ENCODE data around the gene SNX13. TPM values are rescaled to one million over a fixed set of nuclear protein-coding genes. Genes with fewer than 3 reads are reported as not detected.

The SNX13 gene
- total and polyA plus RNA-seq, 9 of the 15 experiments (the other 6 are each of a cell fraction or from before 2014, with no cell fraction given) = 5.6 to 33.2 (median 25.4) TPM

DNA sequence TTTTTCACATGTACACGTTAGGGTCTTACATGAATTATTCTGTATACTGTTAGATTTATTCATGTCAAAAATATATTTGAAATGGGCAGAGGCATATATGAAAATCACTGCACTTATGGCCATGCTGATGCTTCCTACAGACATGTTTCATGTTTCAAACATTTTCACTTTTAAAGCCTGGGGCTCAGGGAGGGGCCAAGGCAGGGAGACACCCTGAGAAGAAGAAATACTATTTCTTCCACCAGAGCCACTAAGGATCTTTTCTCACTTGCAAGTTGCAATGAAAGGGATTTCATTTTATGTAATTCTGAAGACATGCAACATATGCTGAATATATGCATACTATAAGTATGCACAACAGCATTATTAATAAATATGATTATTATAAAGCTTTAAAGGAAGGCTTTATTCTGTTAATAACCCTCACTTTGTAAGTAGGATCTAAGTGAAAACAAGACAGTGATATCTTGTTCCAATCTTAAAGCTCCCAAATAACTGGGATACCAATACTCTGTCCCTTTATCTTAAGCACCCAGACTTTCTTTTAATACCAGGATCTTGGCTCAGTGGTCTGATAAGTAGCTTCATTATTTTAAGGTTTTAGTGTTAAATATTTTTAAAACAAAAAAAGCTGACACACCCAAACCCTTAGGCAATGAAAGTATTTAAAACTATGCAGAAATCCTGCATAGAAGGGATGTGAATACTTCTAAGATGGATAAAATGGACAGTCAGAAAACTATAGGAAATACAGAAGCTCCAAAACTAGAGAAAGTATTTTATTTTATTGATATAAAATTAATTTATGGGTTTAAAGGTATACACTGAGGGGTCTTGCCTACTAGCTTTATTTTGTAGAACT, 148.0 kb downstream of the SNX13 start:
- no TSS peak for BruUV-seq (replicated peaks)
- no peaks in the 10 kb centered on the region for H3K9me1 ChIP-seq (ENCODE audit: control insufficient read depth, insufficient read depth, low read length)
- H3K4me1 ChIP-seq (replicated peaks in 1 of 2; ENCODE audit: control insufficient read depth in 2 of 2, insufficient read depth in 2 of 2, low read length in 2 of 2) = no peaks in the 10 kb centered on the region
- in situ Hi-C loops (cut with MboI) (no loop called here), intact Hi-C loops (cut with micrococcal nuclease) (no loop called here)
- DNase-seq (ENCODE audit: extremely low read depth in 1 of 4, low spot score in 3 of 4) (no peak), ATAC-seq (no peak), FAIRE-seq (no peak)
- no peaks in the 10 kb centered on the region for H3K9me3 ChIP-seq (replicated peaks; ENCODE audit: control insufficient read depth, insufficient read depth, low read depth, low read length)
- no peak overlapping the region for H2AFZ ChIP-seq (ENCODE audit: low read depth, low read length)
- H3K27ac ChIP-seq (ENCODE audit: extremely low read depth, low read depth, low read length) = no peak overlapping the region
- H3K4me2 ChIP-seq (ENCODE audit: insufficient read depth, low read length) = no peak overlapping the region
- peaks cover 17% of the 10 kb centered on the region; the same call in 2 of the 3 replicates for H3K36me3 ChIP-seq (ENCODE audit: control insufficient read depth, insufficient read depth, low read length)
- WGBS (ENCODE audit: insufficient coverage, low coverage, missing lambda C conversion rate) = 94% methylated on average over 1 of the region's 1 CpG
- CTCF ChIA-PET (ENCODE audit: low intra/inter-chr PET ratio) = no interaction called here
- no peaks in the 10 kb centered on the region for H3K79me2 ChIP-seq (ENCODE audit: control insufficient read depth, insufficient read depth, low read length)
- POLR2A ChIA-PET = interaction anchor here (0.5 to 1.0 kb wide), 2 partner anchors 9 to 209 kb away, joined by 3 read pairs; no protein-coding TSS in a partner anchor
- H3K9ac ChIP-seq (ENCODE audit: insufficient read depth in 1 of 2, low read depth in 2 of 2, low read length in 2 of 2) = no peak overlapping the region
- H3K4me3 ChIP-seq = no peak overlapping the region
- H4K20me1 ChIP-seq (replicated peaks; ENCODE audit: control insufficient read depth, insufficient read depth, low read length) = no peaks in the 10 kb centered on the region
- H3K27me3 ChIP-seq (ENCODE audit: control insufficient read depth in 2 of 2, insufficient read depth in 2 of 2, low read length in 2 of 2) = no peaks in the 10 kb centered on the region
- TF ChIP-seq SP1 (CRISPR knock-in tag; IDR thresholded peaks at IDR 0.05) (no peak), ZNF766 (CRISPR knock-in tag; conservative IDR thresholded peaks at IDR 0.05) (no peak), LEF1 (IDR thresholded peaks at IDR 0.05) (no peak), ZNF318 (IDR thresholded peaks at IDR 0.05; ENCODE audit: borderline replicate concordance in 1 of 2, low read depth in 1 of 2) (no peak), RBM17 (IDR thresholded peaks at IDR 0.05; ENCODE audit: borderline replicate concordance, low read depth, low read length) (no peak), ZNF212 (CRISPR knock-in tag; IDR thresholded peaks at IDR 0.05) (no peak), THRB (CRISPR knock-in tag; conservative IDR thresholded peaks at IDR 0.05) (no peak), ETV1 (tag; conservative IDR thresholded peaks at IDR 0.05; ENCODE audit: low read depth) (no peak)
- TF ChIP-seq, protein P1, sequence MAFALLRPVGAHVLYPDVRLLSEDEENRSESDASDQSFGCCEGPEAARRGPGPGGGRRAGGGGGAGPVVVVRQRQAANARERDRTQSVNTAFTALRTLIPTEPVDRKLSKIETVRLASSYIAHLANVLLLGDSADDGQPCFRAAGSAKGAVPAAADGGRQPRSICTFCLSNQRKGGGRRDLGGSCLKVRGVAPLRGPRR (CRISPR knock-in tag; IDR thresholded peaks at IDR 0.05) = no peak
- TF ChIP-seq, protein P2, sequence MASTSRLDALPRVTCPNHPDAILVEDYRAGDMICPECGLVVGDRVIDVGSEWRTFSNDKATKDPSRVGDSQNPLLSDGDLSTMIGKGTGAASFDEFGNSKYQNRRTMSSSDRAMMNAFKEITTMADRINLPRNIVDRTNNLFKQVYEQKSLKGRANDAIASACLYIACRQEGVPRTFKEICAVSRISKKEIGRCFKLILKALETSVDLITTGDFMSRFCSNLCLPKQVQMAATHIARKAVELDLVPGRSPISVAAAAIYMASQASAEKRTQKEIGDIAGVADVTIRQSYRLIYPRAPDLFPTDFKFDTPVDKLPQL (IDR thresholded peaks at IDR 0.05; ENCODE audit: extremely low read depth, insufficient read length) = no peak

Measured in K562 (cell line).